ENCODE data around the gene NTMT1.

The NTMT1 gene

GRCh38 chr9:129617167-129617566 is 8.8 kb upstream of the NTMT1 start:
- Histone ChIP-seq H3K4me1 (ENCODE audit: low read length) (no peaks in the 10 kb centered on the region), H3K9me3 (ENCODE audit: insufficient read depth, low read length) (no peaks in the 10 kb centered on the region), H3K36me3 (replicated peaks; ENCODE audit: low read depth, low read length) (no peaks in the 10 kb centered on the region), H2AFZ (ENCODE audit: low read depth, low read length) (no peak overlapping the region), H3K9ac (ENCODE audit: low read length) (no peak overlapping the region), H3K27ac (ENCODE audit: low read length) (no peak overlapping the region), H3K4me3 (ENCODE audit: low read length) (no peak overlapping the region), H3K27me3 (ENCODE audit: low read depth, low read length) (peaks cover 2% of the 10 kb centered on the region), H3K79me2 (ENCODE audit: low read length) (no peaks in the 10 kb centered on the region), H3K4me2 (ENCODE audit: low read length) (no peak overlapping the region), H4K20me1 (ENCODE audit: insufficient read depth, low read length) (no peaks in the 10 kb centered on the region)
- TF ChIP-seq, protein P1, sequence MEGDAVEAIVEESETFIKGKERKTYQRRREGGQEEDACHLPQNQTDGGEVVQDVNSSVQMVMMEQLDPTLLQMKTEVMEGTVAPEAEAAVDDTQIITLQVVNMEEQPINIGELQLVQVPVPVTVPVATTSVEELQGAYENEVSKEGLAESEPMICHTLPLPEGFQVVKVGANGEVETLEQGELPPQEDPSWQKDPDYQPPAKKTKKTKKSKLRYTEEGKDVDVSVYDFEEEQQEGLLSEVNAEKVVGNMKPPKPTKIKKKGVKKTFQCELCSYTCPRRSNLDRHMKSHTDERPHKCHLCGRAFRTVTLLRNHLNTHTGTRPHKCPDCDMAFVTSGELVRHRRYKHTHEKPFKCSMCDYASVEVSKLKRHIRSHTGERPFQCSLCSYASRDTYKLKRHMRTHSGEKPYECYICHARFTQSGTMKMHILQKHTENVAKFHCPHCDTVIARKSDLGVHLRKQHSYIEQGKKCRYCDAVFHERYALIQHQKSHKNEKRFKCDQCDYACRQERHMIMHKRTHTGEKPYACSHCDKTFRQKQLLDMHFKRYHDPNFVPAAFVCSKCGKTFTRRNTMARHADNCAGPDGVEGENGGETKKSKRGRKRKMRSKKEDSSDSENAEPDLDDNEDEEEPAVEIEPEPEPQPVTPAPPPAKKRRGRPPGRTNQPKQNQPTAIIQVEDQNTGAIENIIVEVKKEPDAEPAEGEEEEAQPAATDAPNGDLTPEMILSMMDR (IDR thresholded peaks at IDR 0.05; ENCODE audit: low read depth, low read length), result peak; percentile 59
- no peak for TF ChIP-seq EZH2phosphoT487 (IDR thresholded peaks at IDR 0.05; ENCODE audit: low read depth)

GRCh38 chr9:129619787-129620668 is 5.9 kb upstream of the NTMT1 start:
- H2AFZ ChIP-seq (ENCODE audit: low read depth, low read length), result no peak overlapping the region
- H3K27me3 ChIP-seq (ENCODE audit: low read depth, low read length), result no peaks in the 10 kb centered on the region; the same call in 1 of the 2 replicates
- H3K79me2 ChIP-seq (ENCODE audit: low read length), result no peaks in the 10 kb centered on the region
- no peaks in the 10 kb centered on the region for H3K36me3 ChIP-seq (replicated peaks; ENCODE audit: low read depth, low read length)
- TF ChIP-seq EZH2phosphoT487 (IDR thresholded peaks at IDR 0.05; ENCODE audit: low read depth), result no peak
- TF ChIP-seq, protein P1 (IDR thresholded peaks at IDR 0.05; ENCODE audit: low read depth, low read length), result no peak
- no peaks in the 10 kb centered on the region for H4K20me1 ChIP-seq (ENCODE audit: insufficient read depth, low read length)
- no peak overlapping the region for H3K27ac ChIP-seq (ENCODE audit: low read length)
- no peak overlapping the region for H3K9ac ChIP-seq (ENCODE audit: low read length)
- H3K4me1 ChIP-seq (ENCODE audit: low read length), result peaks cover 12% of the 10 kb centered on the region
- H3K4me2 ChIP-seq (ENCODE audit: low read length), result no peak overlapping the region
- no peak overlapping the region for H3K4me3 ChIP-seq (ENCODE audit: low read length)
- no peaks in the 10 kb centered on the region for H3K9me3 ChIP-seq (ENCODE audit: insufficient read depth, low read length)

GRCh38 chr9:129620669-129621295 is 5.2 kb upstream of the NTMT1 start, which contains the start of gene C9orf50:
C9orf50 (minus strand) TSS chr9:129621101; CDS start chr9:129620574, 527 bp downstream.
- H3K4me1 ChIP-seq (ENCODE audit: low read length), result peaks cover 17% of the 10 kb centered on the region
- TF ChIP-seq EZH2phosphoT487 (IDR thresholded peaks at IDR 0.05; ENCODE audit: low read depth), result no peak
- TF ChIP-seq, protein P1 (IDR thresholded peaks at IDR 0.05; ENCODE audit: low read depth, low read length), result no peak
- no peak within 1 kb of the TSS for H3K4me2 ChIP-seq (ENCODE audit: low read length)
- H3K79me2 ChIP-seq (ENCODE audit: low read length), result no peaks in the 10 kb centered on the region
- no peaks in the 10 kb centered on the region for H3K36me3 ChIP-seq (replicated peaks; ENCODE audit: low read depth, low read length)
- no peak within 1 kb of the TSS for H3K9ac ChIP-seq (ENCODE audit: low read length)
- no peak within 1 kb of the TSS for H3K27ac ChIP-seq (ENCODE audit: low read length)
- no peaks in the 10 kb centered on the region; the same call in 1 of the 2 replicates for H3K27me3 ChIP-seq (ENCODE audit: low read depth, low read length)
- H2AFZ ChIP-seq (ENCODE audit: low read depth, low read length), result no peak within 1 kb of the TSS
- no peaks in the 10 kb centered on the region for H4K20me1 ChIP-seq (ENCODE audit: insufficient read depth, low read length)
- no peak within 1 kb of the TSS for H3K4me3 ChIP-seq (ENCODE audit: low read length)
- no peaks in the 10 kb centered on the region for H3K9me3 ChIP-seq (ENCODE audit: insufficient read depth, low read length)

DNA sequence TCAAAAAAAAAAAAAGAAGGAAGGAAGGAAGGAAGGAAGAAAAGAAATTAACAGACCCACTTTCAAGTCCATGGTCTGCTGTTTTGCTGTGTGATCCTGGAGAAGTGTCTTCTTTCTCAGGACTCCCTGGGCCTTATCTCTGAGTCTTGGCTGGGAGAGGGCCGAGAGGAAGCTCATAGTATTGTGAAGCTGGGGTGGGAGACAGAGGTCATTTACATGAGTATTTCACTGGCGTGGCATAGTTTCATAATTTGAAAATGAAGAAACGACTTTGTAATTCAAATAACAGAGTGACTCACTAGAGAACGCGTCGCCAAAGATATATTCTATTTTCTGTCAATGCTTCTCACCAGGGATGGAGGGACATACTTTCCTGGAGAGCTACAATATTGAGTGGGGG is 2.6 kb upstream of the NTMT1 start:
- Histone ChIP-seq H3K4me3 (ENCODE audit: low read length) (no peak overlapping the region), H4K20me1 (ENCODE audit: insufficient read depth, low read length) (peaks cover 20% of the 10 kb centered on the region), H3K27me3 (ENCODE audit: low read depth, low read length) (no peaks in the 10 kb centered on the region; the same call in 1 of the 2 replicates), H3K4me1 (ENCODE audit: low read length) (peaks cover 29% of the 10 kb centered on the region), H3K79me2 (ENCODE audit: low read length) (peaks cover 24% of the 10 kb centered on the region), H3K36me3 (replicated peaks; ENCODE audit: low read depth, low read length) (peaks cover 9% of the 10 kb centered on the region), H2AFZ (ENCODE audit: low read depth, low read length) (no peak overlapping the region), H3K9ac (ENCODE audit: low read length) (no peak overlapping the region), H3K27ac (ENCODE audit: low read length) (no peak overlapping the region), H3K4me2 (ENCODE audit: low read length) (no peak overlapping the region), H3K9me3 (ENCODE audit: insufficient read depth, low read length) (no peaks in the 10 kb centered on the region)
- TF ChIP-seq EZH2phosphoT487 (IDR thresholded peaks at IDR 0.05; ENCODE audit: low read depth), result no peak
- TF ChIP-seq, protein P1 (IDR thresholded peaks at IDR 0.05; ENCODE audit: low read depth, low read length), result no peak
